ENCODE results near the gene ANK2.

Gene ANK2

DNA sequence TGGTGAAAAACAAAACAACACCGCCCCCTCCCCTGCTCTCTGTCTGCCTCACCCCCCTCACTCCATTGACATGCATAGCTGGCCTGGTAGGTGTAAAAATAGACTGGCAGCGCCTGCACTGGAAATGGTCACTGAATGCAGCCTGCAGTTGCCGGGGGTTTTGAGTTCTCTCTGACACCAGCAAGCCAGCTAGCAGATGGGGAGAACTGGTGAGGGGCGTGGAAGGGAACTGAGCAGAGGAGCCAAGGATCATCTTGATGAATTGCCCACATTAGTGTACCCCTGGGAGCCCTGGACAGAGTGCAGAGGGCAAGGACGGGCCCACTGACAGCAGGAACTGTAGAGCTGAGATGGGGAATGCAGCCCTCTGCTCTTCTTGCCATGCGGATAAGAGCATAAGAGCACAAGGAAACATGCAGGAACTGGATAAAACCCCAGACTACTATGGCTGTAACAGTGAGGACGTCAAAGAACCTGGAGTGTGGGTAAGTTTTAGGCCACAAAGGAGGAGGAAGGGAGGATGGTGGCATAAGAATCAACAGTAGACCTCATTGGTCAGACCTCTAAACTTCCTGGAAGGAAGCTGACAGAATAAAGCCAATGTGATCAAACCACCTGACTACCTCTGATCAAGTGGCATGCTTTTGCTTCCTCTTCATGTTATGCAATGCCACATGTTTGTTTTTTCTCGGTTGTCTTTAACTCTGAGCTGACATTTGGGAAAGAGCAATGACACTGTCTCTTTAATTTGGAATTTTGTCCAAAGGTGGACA lies 96.3 kb downstream of the ANK2 start:
- H3K27ac ChIP-seq (ENCODE audit: low read length) = no peak overlapping the region
- peak overlapping the region; percentile 14; the same call in 1 of the 2 replicates for H3K4me3 ChIP-seq (ENCODE audit: low read length)
- no peaks in the 10 kb centered on the region for H3K27me3 ChIP-seq (ENCODE audit: control insufficient read depth, insufficient read depth, low read length)

DNA sequence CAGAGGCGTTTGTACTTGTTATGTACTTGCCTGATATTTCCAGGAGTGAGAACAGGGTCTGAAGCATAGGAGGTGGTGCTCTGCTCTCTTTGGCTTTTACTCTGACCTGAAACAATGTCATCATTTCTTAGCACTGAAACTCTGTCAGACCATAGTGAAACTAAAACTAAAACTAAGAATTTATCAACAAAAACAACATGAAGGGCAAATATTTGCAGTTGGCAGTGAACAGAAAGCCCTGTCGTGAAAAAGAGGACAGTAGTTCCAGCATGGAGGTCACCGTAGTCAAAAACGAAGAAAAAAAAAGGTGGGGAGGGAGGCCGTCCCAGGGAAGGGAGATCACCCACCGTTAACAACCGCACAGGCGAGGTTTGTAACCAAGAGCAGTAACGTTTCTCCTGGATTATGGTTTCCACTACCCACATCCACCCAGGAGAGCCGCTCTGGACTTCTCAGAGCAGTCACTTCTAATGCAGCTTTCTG lies 97.5 kb downstream of the ANK2 start:
- H3K27ac ChIP-seq (ENCODE audit: low read length) = no peak overlapping the region
- H3K27me3 ChIP-seq (ENCODE audit: control insufficient read depth, insufficient read depth, low read length) = no peaks in the 10 kb centered on the region
- DNase-seq (ENCODE audit: low read depth, low spot score) = no peak
- no peak overlapping the region for H3K4me3 ChIP-seq (ENCODE audit: low read length)
- WGBS (ENCODE audit: insufficient coverage, insufficient read length) = no CpG with 5 or more reads among the region's 10 CpGs
- no peaks in the 10 kb centered on the region for H3K9me3 ChIP-seq (ENCODE audit: control insufficient read depth, insufficient read depth, low read length)
- no peaks in the 10 kb centered on the region for H3K36me3 ChIP-seq (ENCODE audit: control insufficient read depth, insufficient read depth, low read length)
- peaks cover 8% of the 10 kb centered on the region for H3K4me1 ChIP-seq (ENCODE audit: control insufficient read depth, insufficient read depth, low read length)

More for the DNA sequence above, 96.3 kb downstream of the ANK2 start:
- no CpG with 5 or more reads among the region's 8 CpGs for WGBS (ENCODE audit: insufficient coverage, insufficient read length)
- Histone ChIP-seq H3K4me1 (ENCODE audit: control insufficient read depth, insufficient read depth, low read length) (peaks cover 8% of the 10 kb centered on the region), H3K9me3 (ENCODE audit: control insufficient read depth, insufficient read depth, low read length) (no peaks in the 10 kb centered on the region), H3K36me3 (ENCODE audit: control insufficient read depth, insufficient read depth, low read length) (no peaks in the 10 kb centered on the region)
- DNase-seq (ENCODE audit: low read depth, low spot score) = peak; percentile 5

DNA sequence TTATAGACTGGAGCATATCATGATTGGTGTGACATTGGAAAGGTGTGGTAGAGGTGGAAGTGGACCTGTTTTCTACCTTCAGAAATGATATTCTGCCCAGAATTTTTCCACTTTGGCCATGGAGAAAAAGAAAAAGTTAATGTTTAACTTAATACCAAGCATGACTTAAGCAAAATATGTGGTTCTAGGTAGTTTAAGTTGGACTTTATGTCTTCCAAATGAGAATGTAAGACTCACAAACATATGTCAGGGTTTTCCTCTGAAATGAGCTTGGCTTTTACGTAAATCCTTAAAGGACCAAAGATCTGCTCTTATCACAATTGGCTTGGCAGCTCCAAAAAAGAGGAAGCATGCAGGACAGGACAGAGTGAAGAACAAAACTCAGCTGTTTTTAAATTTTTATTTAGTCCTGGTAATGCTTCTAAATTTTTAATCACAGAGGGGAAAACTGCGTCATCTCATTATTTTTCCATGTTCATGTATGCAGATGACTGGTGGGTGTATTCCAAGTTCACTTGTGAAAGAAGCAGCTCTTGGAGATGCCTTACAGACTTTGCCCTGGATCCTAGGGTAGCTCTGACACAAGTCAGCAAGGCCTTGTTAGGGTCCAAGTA lies 98.2 kb downstream of the ANK2 start:
- peaks cover 8% of the 10 kb centered on the region for H3K4me1 ChIP-seq (ENCODE audit: control insufficient read depth, insufficient read depth, low read length)
- H3K9me3 ChIP-seq (ENCODE audit: control insufficient read depth, insufficient read depth, low read length) = no peaks in the 10 kb centered on the region
- H3K4me3 ChIP-seq (ENCODE audit: low read length) = no peak overlapping the region
- WGBS (ENCODE audit: insufficient coverage, insufficient read length) = no CpG with 5 or more reads among the region's 2 CpGs
- no peak for DNase-seq (ENCODE audit: low read depth, low spot score)
- H3K27ac ChIP-seq (ENCODE audit: low read length) = no peak overlapping the region
- H3K27me3 ChIP-seq (ENCODE audit: control insufficient read depth, insufficient read depth, low read length) = no peaks in the 10 kb centered on the region
- no peaks in the 10 kb centered on the region for H3K36me3 ChIP-seq (ENCODE audit: control insufficient read depth, insufficient read depth, low read length)

DNA sequence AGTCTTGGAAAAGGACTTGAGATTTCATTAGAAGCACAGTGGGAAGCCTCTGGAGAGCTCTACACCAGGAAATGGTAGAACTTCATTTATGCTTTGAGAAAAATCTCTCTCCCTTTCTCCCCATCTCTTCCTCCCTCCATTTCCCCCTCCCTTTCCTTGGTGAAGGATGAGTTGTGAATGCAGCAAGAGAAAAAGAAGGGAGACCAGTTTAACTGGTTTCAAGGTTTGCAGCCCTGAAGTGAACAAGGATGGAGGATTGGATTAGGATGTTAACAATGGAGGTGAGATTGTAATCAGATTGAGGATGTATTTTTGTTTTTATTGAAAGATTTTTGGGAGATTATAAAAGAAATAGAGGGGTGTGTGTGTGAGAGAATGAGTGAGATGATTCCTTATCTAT lies 99.5 kb downstream of the ANK2 start:
- Histone ChIP-seq H3K4me1 (ENCODE audit: control insufficient read depth, insufficient read depth, low read length) (peaks cover 8% of the 10 kb centered on the region), H3K27ac (ENCODE audit: low read length) (no peak overlapping the region), H3K36me3 (ENCODE audit: control insufficient read depth, insufficient read depth, low read length) (no peaks in the 10 kb centered on the region), H3K27me3 (ENCODE audit: control insufficient read depth, insufficient read depth, low read length) (no peaks in the 10 kb centered on the region), H3K4me3 (ENCODE audit: low read length) (no peak overlapping the region), H3K9me3 (ENCODE audit: control insufficient read depth, insufficient read depth, low read length) (no peaks in the 10 kb centered on the region)
- no peak for DNase-seq (ENCODE audit: low read depth, low spot score)

DNA sequence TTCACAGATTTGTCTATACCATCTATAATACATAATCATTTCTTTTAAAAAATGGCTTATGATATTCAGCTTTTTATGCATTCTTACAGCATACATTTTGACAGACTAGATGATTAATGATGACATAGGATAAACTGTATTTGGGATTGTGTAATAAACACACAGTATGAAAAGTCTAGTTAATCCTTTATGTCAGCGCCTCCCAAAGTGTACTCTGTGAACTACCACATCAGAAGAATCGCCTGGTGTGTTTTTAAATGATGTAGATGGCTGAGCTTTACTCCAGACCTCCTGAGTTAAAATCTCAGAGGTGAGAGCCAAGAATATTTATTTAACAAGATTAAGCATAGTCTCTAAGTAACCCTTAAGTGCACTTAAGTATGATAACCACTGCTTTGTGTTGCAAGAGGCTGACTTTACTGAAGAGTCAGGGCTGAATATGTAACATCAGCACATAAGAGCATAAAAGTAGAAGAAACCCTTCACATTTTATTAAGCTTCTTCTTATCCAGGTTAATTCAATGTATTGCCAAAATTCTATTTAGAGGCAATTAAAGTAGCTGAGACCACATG lies 104.2 kb downstream of the ANK2 start:
- Histone ChIP-seq H3K27ac (ENCODE audit: low read length) (no peak overlapping the region), H3K4me1 (ENCODE audit: control insufficient read depth, insufficient read depth, low read length) (peaks cover under 1% of the 10 kb centered on the region; the same call in 1 of the 2 replicates), H3K27me3 (ENCODE audit: control insufficient read depth, insufficient read depth, low read length) (no peaks in the 10 kb centered on the region), H3K36me3 (ENCODE audit: control insufficient read depth, insufficient read depth, low read length) (no peaks in the 10 kb centered on the region), H3K9me3 (ENCODE audit: control insufficient read depth, insufficient read depth, low read length) (no peaks in the 10 kb centered on the region), H3K4me3 (ENCODE audit: low read length) (no peak overlapping the region)
- WGBS (ENCODE audit: insufficient coverage, insufficient read length) = no CpG with 5 or more reads among the region's 2 CpGs
- DNase-seq (ENCODE audit: low read depth, low spot score) = no peak

DNA sequence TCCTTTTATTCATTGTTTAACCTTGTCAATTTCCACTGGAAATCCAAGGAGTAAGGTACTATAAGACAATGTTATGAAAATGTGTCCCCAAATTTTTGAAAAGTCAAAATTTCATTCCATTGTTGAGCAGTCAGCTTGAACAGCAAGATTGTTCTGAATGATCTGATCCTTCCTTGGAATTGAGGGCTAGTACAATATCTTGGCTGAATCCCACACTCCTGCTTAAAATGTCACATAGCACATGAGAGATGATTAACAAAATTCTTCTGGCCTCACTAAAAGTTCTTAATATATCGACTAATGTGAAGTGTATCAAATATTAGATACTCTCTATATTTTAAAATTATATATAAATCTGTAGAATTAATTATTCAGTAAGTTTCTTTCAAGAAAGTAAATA lies 104.8 kb downstream of the ANK2 start:
- no CpG with 5 or more reads among the region's 1 CpG for WGBS (ENCODE audit: insufficient coverage, insufficient read length)

DNA sequence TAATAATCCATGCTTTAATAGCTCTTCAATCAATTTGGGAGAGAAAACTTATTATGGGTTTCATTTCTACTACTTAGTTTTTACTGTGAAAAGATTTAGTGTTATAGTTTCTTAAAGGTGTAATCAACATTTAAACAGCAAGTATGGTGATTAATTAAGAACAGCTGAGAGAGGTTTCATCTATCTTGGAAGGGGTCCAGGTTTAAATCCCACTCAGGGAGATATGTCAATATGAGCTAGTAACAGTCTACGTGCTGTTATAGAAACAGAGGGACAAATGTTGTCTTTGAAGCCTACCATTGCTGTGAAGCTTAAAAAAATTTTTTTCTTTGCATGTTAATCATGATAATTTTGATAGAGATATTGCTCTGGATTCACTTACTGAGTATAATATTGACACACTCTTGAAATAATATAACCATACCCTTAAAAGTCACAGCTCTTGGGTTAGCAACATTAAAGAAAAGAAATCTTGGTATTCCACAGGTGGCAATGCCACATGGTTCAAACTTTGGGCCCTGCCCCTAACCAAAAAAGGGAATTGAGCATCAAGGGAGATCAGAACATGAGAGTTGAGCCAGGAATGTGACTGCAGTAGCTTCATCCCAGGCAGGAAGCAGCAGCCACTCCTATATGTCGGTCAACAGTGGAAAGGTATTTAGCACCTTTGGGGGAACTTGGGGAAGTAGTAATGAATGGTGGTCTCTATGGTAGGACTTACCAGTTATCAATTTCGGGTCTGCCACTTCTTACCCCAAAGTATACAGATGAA lies 107.8 kb downstream of the ANK2 start:
- Histone ChIP-seq H3K27ac (ENCODE audit: low read length) (no peak overlapping the region), H3K4me1 (ENCODE audit: control insufficient read depth, insufficient read depth, low read length) (no peaks in the 10 kb centered on the region), H3K9me3 (ENCODE audit: control insufficient read depth, insufficient read depth, low read length) (no peaks in the 10 kb centered on the region), H3K27me3 (ENCODE audit: control insufficient read depth, insufficient read depth, low read length) (no peaks in the 10 kb centered on the region), H3K36me3 (ENCODE audit: control insufficient read depth, insufficient read depth, low read length) (no peaks in the 10 kb centered on the region), H3K4me3 (ENCODE audit: low read length) (no peak overlapping the region)
- no peak for DNase-seq (ENCODE audit: low read depth, low spot score)
- WGBS (ENCODE audit: insufficient coverage, insufficient read length) = no CpG with 5 or more reads among the region's 3 CpGs

More for the DNA sequence above, 104.8 kb downstream of the ANK2 start:
- Histone ChIP-seq H3K27me3 (ENCODE audit: control insufficient read depth, insufficient read depth, low read length) (no peaks in the 10 kb centered on the region), H3K4me3 (ENCODE audit: low read length) (no peak overlapping the region), H3K4me1 (ENCODE audit: control insufficient read depth, insufficient read depth, low read length) (no peaks in the 10 kb centered on the region), H3K36me3 (ENCODE audit: control insufficient read depth, insufficient read depth, low read length) (no peaks in the 10 kb centered on the region), H3K9me3 (ENCODE audit: control insufficient read depth, insufficient read depth, low read length) (no peaks in the 10 kb centered on the region), H3K27ac (ENCODE audit: low read length) (no peak overlapping the region)
- DNase-seq (ENCODE audit: low read depth, low spot score) = no peak

DNA sequence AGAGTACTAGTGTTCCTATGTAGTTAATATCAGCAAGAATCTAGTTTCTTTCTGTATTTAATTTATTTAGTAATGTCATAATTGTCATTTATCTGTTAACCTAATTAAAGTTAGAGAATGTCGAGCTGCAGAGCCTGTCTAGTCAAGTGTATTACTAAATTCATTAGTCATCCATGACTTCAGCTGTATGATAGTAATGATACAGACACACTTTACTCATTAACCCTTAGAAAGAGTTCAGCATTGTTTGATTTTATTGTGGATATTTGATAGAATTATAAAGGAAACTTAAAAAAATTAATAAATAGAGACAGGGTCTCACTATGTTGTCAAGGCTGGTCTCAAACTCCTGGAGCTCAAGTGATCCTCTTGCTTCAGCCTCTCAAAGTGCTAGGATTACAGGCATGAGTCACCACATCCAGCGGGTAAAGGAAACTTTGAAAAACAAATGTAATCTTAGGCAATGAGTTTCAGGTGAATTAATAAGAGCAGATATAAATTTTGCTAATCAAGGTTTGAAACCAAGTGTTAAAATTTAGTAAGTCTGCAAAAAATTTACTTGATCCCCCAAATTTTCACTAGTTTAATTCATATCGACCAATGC lies 110.6 kb downstream of the ANK2 start:
- DNase-seq (ENCODE audit: low read depth, low spot score) = no peak
- Histone ChIP-seq H3K36me3 (ENCODE audit: control insufficient read depth, insufficient read depth, low read length) (no peaks in the 10 kb centered on the region), H3K27ac (ENCODE audit: low read length) (no peak overlapping the region), H3K9me3 (ENCODE audit: control insufficient read depth, insufficient read depth, low read length) (no peaks in the 10 kb centered on the region), H3K4me3 (ENCODE audit: low read length) (no peak overlapping the region), H3K4me1 (ENCODE audit: control insufficient read depth, insufficient read depth, low read length) (no peaks in the 10 kb centered on the region), H3K27me3 (ENCODE audit: control insufficient read depth, insufficient read depth, low read length) (no peaks in the 10 kb centered on the region)
- WGBS (ENCODE audit: insufficient coverage, insufficient read length) = no CpG with 5 or more reads among the region's 3 CpGs

DNA sequence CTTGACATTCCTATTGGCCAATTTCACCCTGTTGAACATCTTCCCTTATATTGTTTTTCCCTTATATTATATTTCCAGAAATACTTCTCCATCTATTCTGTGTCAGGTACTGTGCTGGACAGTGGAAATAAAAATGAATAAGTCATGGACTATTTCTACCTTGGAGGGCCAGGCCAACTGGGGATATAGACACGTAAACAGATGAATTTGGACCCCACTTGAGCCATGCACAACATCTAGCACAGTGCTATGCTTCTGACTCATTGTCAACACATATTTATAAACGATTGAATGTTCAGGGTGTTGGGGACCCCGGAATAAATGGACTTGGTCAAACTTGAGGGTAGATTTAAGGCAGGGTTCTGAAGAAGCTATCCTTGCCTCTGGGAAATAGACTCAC lies 111.1 kb downstream of the ANK2 start:
- Histone ChIP-seq H3K9me3 (ENCODE audit: control insufficient read depth, insufficient read depth, low read length) (no peaks in the 10 kb centered on the region), H3K27me3 (ENCODE audit: control insufficient read depth, insufficient read depth, low read length) (no peaks in the 10 kb centered on the region), H3K4me1 (ENCODE audit: control insufficient read depth, insufficient read depth, low read length) (no peaks in the 10 kb centered on the region), H3K4me3 (ENCODE audit: low read length) (no peak overlapping the region), H3K36me3 (ENCODE audit: control insufficient read depth, insufficient read depth, low read length) (no peaks in the 10 kb centered on the region), H3K27ac (ENCODE audit: low read length) (no peak overlapping the region)
- no peak for DNase-seq (ENCODE audit: low read depth, low spot score)
- no CpG with 5 or more reads among the region's 3 CpGs for WGBS (ENCODE audit: insufficient coverage, insufficient read length)

DNA sequence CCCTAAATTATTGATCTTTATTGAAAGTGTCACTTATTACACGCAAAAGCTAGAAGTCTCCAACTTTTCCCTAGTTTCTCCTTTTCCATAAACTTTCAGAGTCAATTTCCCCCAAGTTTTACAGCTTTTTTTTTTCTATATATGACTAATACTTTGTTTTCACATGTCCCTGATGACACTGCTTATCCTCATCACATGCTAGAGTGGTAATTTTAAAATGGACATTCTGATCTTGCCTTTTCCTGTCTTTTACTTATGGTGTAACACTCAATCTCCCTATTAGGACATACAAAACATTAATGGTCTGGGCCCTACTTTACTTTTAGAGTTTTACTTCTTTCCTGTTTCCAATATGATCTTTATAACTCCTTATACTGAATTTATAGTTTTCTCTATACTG lies 112.6 kb downstream of the ANK2 start:
- Histone ChIP-seq H3K9me3 (ENCODE audit: control insufficient read depth, insufficient read depth, low read length) (no peaks in the 10 kb centered on the region), H3K4me3 (ENCODE audit: low read length) (no peak overlapping the region), H3K36me3 (ENCODE audit: control insufficient read depth, insufficient read depth, low read length) (no peaks in the 10 kb centered on the region), H3K27me3 (ENCODE audit: control insufficient read depth, insufficient read depth, low read length) (no peaks in the 10 kb centered on the region), H3K27ac (ENCODE audit: low read length) (no peak overlapping the region), H3K4me1 (ENCODE audit: control insufficient read depth, insufficient read depth, low read length) (no peaks in the 10 kb centered on the region)
- DNase-seq (ENCODE audit: low read depth, low spot score) = no peak
- WGBS (ENCODE audit: insufficient coverage, insufficient read length) = no CpG with 5 or more reads among the region's 1 CpG

Data from iPS DF 6.9 (cell line).